GM18858 (cell line): ENCODE results near the gene ZP1.

ENCODE experiments used
- ATAC-seq: cut with Tn5 transposase; IDR thresholded peaks from one replicate; pipeline ENCODE4 v1.9.1; 2021; ENCODE audit not compliant: unreplicated experiment

Gene ZP1

GRCh38 chr11:60873533-60873932 lies 6.2 kb downstream of the ZP1 start:
- no peak for ATAC-seq

GRCh38 chr11:60874421-60875365 lies 7.4 kb downstream of the ZP1 start:
- no peak for ATAC-seq

GRCh38 chr11:60875366-60876167 lies 8.2 kb downstream of the ZP1 start:
- ATAC-seq, result no peak

- no peak for ATAC-seq
Observed at GRCh38 chr11:60876168-60876485, 8.8 kb downstream of the ZP1 start.

GRCh38 chr11:60878245-60879101 lies 11.1 kb downstream of the ZP1 start:
- no peak for ATAC-seq

GRCh38 chr11:60879104-60879503 lies 11.8 kb downstream of the ZP1 start:
- ATAC-seq, result no peak

GRCh38 chr11:60879971-60880588 lies 12.7 kb downstream of the ZP1 start:
- no peak for ATAC-seq

GRCh38 chr11:60880643-60881282 lies 13.4 kb downstream of the ZP1 start:
- no peak for ATAC-seq

GRCh38 chr11:60887556-60887955 lies 20.2 kb downstream of the ZP1 start:
- no peak for ATAC-seq

- ATAC-seq, result no peak
Observed at GRCh38 chr11:60889869-60890311, 22.5 kb downstream of the ZP1 start.

GRCh38 chr11:60890696-60891095 lies 23.4 kb downstream of the ZP1 start:
- no peak for ATAC-seq

GRCh38 chr11:60891103-60891741 lies 23.9 kb downstream of the ZP1 start:
- no peak for ATAC-seq

- no peak for ATAC-seq
Observed at GRCh38 chr11:60895687-60896086, 28.3 kb downstream of the ZP1 start.

GRCh38 chr11:60897496-60897895 lies 30.2 kb downstream of the ZP1 start:
- ATAC-seq, result no peak

GRCh38 chr11:60899046-60899936 lies 31.9 kb downstream of the ZP1 start:
- no peak for ATAC-seq

- no peak for ATAC-seq
Observed at GRCh38 chr11:60899977-60900376, 32.6 kb downstream of the ZP1 start.

GRCh38 chr11:60900673-60901404 lies 33.5 kb downstream of the ZP1 start:
- no peak for ATAC-seq

GRCh38 chr11:60902625-60903024 lies 35.3 kb downstream of the ZP1 start:
- no peak for ATAC-seq
